SK-MEL-5 (cell line): ENCODE measurements around the gene HSBP1L1. TPM values are rescaled to one million over a fixed set of nuclear protein-coding genes. Genes with fewer than 3 reads are reported as not detected.

Source experiments
- DNase-seq: peaks from one replicate; pipeline ENCODE4 v3.0.0-alpha.2; 2016; ENCODE audit warnings: low read depth, low spot score
- in situ Hi-C: cut with HindIII; loops from 2 replicates; pipeline ENCODE4 v1.10.0; 2016; ENCODE audit warnings: low sequenced_read_pairs, high pct_unique_total_duplicates, low pct_unique_long_range_greater_than_20kb
- total RNA-seq: library from RNA; depleted of rRNA; stranded (reverse); fragments of >200 nt; shearing (Covaris generic); gene quantifications from 2 replicates; pipeline ENCODE4 v1.2.3, GENCODE V29; 2014

Gene HSBP1L1
- total RNA-seq, 1 experiment from 2014 or later, result 23.4 TPM

GRCh38 chr18:79940814-79941472 lies 23.5 kb upstream of the HSBP1L1 start:
- DNase-seq, result no peak
- in situ Hi-C loops, result no loop called here

GRCh38 chr18:79941473-79942119 lies 22.8 kb upstream of the HSBP1L1 start:
- in situ Hi-C loops, result no loop called here
- no peak for DNase-seq

- in situ Hi-C loops, result no loop called here
- DNase-seq, result no peak
Observed at GRCh38 chr18:79942211-79942610, 22.2 kb upstream of the HSBP1L1 start.

GRCh38 chr18:79942786-79943607 lies 21.4 kb upstream of the HSBP1L1 start:
- DNase-seq, result no peak
- in situ Hi-C loops, result no loop called here

GRCh38 chr18:79943608-79944125 lies 20.8 kb upstream of the HSBP1L1 start:
- DNase-seq, result no peak
- in situ Hi-C loops, result no loop called here

GRCh38 chr18:79944126-79944731 lies 20.2 kb upstream of the HSBP1L1 start:
- in situ Hi-C loops, result no loop called here
- no peak for DNase-seq

- no peak for DNase-seq
- in situ Hi-C loops, result no loop called here
Observed at GRCh38 chr18:79944746-79945117, 19.7 kb upstream of the HSBP1L1 start.

- in situ Hi-C loops, result no loop called here
- no peak for DNase-seq
Observed at GRCh38 chr18:79945118-79946042, 19.1 kb upstream of the HSBP1L1 start.

- DNase-seq, result no peak
- in situ Hi-C loops, result no loop called here
Observed at GRCh38 chr18:79947054-79947755, 17.2 kb upstream of the HSBP1L1 start.

- DNase-seq, result no peak
- in situ Hi-C loops, result no loop called here
Observed at GRCh38 chr18:79947881-79948610, 16.4 kb upstream of the HSBP1L1 start.

- in situ Hi-C loops, result no loop called here
- no peak for DNase-seq
Observed at GRCh38 chr18:79948719-79949411, 15.6 kb upstream of the HSBP1L1 start.

- DNase-seq, result no peak
- in situ Hi-C loops, result no loop called here
Observed at GRCh38 chr18:79949697-79950487, 14.6 kb upstream of the HSBP1L1 start.

- in situ Hi-C loops, result no loop called here
- DNase-seq, result peak; percentile 4
Observed at GRCh38 chr18:79950515-79951341, 13.7 kb upstream of the HSBP1L1 start.
